ENCODE measurements around the gene LMBR1L. TPM values are rescaled to one million over a fixed set of nuclear protein-coding genes. Genes with fewer than 3 reads are reported as not detected.

LMBR1L gene
- total and polyA plus RNA-seq, 2 of the 8 experiments (the other 6 are each of a cell fraction or from before 2014, with no cell fraction given) = 36.6 to 49.6 TPM

DNA sequence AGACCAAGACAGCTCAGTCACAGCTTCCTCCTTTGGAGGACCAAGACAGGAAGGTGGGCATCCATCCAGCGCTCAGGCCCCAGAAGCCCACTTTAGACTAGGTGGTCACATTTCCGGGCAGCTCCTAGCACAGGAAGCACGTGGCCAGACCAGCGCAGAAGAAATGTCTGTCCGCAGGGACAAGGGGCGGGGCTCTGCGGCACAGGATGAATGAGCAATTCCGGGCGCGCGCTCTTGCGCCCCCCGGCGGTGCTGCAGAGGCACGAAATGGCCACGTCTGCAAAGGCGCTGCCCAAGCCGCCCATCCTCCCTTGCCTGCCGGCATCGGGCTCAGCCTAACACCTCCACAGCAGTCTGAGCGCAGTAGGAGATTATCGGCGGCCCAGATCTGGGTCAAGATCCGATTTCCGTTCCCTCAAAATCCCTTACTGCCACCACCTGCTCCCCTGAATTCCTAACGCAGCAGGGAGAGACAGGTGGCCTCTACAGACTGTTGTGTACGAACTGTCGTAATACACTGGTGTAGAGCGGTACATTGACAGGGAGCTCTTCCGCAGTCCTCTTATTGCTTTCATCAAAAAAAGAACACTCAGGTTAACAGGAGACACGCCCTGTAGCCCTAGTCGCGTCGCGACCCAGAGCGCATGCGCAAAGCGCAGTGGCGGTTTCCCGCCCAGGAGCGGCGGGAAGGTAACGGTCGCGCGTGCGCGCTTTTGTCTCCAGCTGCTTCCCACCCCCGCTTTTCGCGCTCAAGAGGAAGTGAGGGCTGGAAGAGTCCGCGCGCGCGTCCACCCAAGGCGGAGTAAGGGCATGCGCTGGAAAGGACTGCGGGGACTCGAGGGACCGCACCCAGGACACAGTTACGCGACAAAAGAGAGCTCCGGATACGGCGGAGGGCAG lies 19.8 kb upstream of the LMBR1L start (continued):
- TF ChIP-seq, protein P1, sequence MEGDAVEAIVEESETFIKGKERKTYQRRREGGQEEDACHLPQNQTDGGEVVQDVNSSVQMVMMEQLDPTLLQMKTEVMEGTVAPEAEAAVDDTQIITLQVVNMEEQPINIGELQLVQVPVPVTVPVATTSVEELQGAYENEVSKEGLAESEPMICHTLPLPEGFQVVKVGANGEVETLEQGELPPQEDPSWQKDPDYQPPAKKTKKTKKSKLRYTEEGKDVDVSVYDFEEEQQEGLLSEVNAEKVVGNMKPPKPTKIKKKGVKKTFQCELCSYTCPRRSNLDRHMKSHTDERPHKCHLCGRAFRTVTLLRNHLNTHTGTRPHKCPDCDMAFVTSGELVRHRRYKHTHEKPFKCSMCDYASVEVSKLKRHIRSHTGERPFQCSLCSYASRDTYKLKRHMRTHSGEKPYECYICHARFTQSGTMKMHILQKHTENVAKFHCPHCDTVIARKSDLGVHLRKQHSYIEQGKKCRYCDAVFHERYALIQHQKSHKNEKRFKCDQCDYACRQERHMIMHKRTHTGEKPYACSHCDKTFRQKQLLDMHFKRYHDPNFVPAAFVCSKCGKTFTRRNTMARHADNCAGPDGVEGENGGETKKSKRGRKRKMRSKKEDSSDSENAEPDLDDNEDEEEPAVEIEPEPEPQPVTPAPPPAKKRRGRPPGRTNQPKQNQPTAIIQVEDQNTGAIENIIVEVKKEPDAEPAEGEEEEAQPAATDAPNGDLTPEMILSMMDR (IDR thresholded peaks at IDR 0.05; ENCODE audit: control extremely low read depth in 1 of 3, insufficient read depth in 1 of 3, low read depth in 1 of 3, low read length in 3 of 3) = peak; percentile 79 to 98 (median 94)
- TF ChIP-seq BCL11A (IDR thresholded peaks at IDR 0.05; ENCODE audit: low read depth in 2 of 2, low read length in 2 of 2) (no peak), KDM4A (IDR thresholded peaks at IDR 0.05; ENCODE audit: low read depth, low read length, severe bottlenecking) (no peak), SAP30 (IDR thresholded peaks at IDR 0.05; ENCODE audit: insufficient read depth, insufficient replicate concordance, low read length) (peak; percentile 89), SP2 (IDR thresholded peaks at IDR 0.05; ENCODE audit: low read length) (no peak), KDM5A (IDR thresholded peaks at IDR 0.05; ENCODE audit: low read length) (no peak), CREB1 (IDR thresholded peaks at IDR 0.05) (peak; percentile 68), RFX5 (IDR thresholded peaks at IDR 0.05; ENCODE audit: borderline replicate concordance, low read depth, low read length) (no peak), KDM1A (IDR thresholded peaks at IDR 0.05; ENCODE audit: borderline replicate concordance, low read length) (no peak), RXRA (IDR thresholded peaks at IDR 0.05; ENCODE audit: insufficient read depth, low read depth, low read length) (no peak), RNF2 (IDR thresholded peaks at IDR 0.05; ENCODE audit: borderline replicate concordance, low read depth, low read length, missing control alignments, poor library complexity, severe bottlenecking) (no peak), SP4 (IDR thresholded peaks at IDR 0.05; ENCODE audit: low read length) (no peak), RBBP5 (IDR thresholded peaks at IDR 0.05; ENCODE audit: borderline replicate concordance, low read depth, low read length) (no peak), PHF8 (conservative IDR thresholded peaks at IDR 0.05; ENCODE audit: low read depth, low read length) (no peak), NRF1 (IDR thresholded peaks at IDR 0.05; ENCODE audit: low read depth, low read length) (peak; percentile 59), JUND (IDR thresholded peaks at IDR 0.05; ENCODE audit: low read length) (no peak), CTBP2 (IDR thresholded peaks at IDR 0.05; ENCODE audit: borderline replicate concordance, insufficient read depth, insufficient read length, low read length) (no peak), JUN (IDR thresholded peaks at IDR 0.05; ENCODE audit: low read depth, low read length) (no peak), CHD2 (IDR thresholded peaks at IDR 0.05; ENCODE audit: low read length) (0 out of 2 replicates have a peak, but pooled peaks have one; percentile 22)
- TF ChIP-seq, protein P2, sequence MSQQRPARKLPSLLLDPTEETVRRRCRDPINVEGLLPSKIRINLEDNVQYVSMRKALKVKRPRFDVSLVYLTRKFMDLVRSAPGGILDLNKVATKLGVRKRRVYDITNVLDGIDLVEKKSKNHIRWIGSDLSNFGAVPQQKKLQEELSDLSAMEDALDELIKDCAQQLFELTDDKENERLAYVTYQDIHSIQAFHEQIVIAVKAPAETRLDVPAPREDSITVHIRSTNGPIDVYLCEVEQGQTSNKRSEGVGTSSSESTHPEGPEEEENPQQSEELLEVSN (IDR thresholded peaks at IDR 0.05) = peak; percentile 99

Measured in H1 (cell line).